HepG2 (cell line): ENCODE data around the gene RPS6KC1. TPM values are rescaled to one million over a fixed set of nuclear protein-coding genes. Genes with fewer than 3 reads are reported as not detected.

ENCODE experiments used
- ATAC-seq: fragments of 200-7000 bp; cut with Tn5 transposase; 3 replicates; pipeline ENCODE4 v1.9.1; 2020; ENCODE audit warnings: mild to moderate bottlenecking, moderate library complexity
- BruUV-seq: library from RNA; stranded (reverse); fragments of 400-500 nt; replicated peaks from 2 replicates; lab custom pipeline; 2021; lab: Mats Ljungman, UMichigan
- CTCF ChIA-PET: fragments of 300-600 bp; formaldehyde crosslinking; extraction: SDS; loops from one replicate; lab custom pipeline; 2021; ENCODE audit warnings: low total read pairs, inconsistent platforms, low intra/inter-chr PET ratio; lab: Yijun Ruan, JAX
- POLR2A ChIA-PET: fragments of 350-600 bp; sonication (Branson Sonifier 250); formaldehyde crosslinking; loops from one replicate; lab custom pipeline; 2020; ENCODE audit warnings: antibody characterized with exemption, inconsistent platforms; lab: Yijun Ruan, JAX
- DNase-seq: peaks from one replicate; pipeline ENCODE4 v3.0.0-alpha.2; 2015; ENCODE audit warnings: low spot score
- FAIRE-seq: peaks from 3 replicates; lab custom pipeline; 2011; peaks lifted over from hg19 to GRCh38; lab: Jason Lieb, UNC
- H2AFZ ChIP-seq: one replicate; pipeline ENCODE4 v1.6.1; 2011; ENCODE audit warnings: low read length, inconsistent platforms
- H3K27ac ChIP-seq: fragments of 300-600 bp; 3 replicates; pipeline ENCODE4 v1.8.0; 2011; ENCODE audit warnings: mixed run types, mild to moderate bottlenecking, mixed read lengths, low read length, inconsistent platforms; ENCODE audit not compliant: insufficient read depth; ENCODE audit errors: extremely low read length
- H3K27me3 ChIP-seq, 2 experiments: fragments of 200-600 bp in 1 of 2; 2 replicates in 1 of 2; 3 replicates in 1 of 2; pipeline versions ENCODE4 v1.6.0 to v1.8.0; 2011; ENCODE audit warnings: low read length in 2 of 2, mild to moderate bottlenecking in 2 of 2, moderate library complexity in 2 of 2, inconsistent platforms in 1 of 2; ENCODE audit not compliant: insufficient read depth in 2 of 2, control insufficient read depth in 1 of 2
- H3K36me3 ChIP-seq, 2 experiments: fragments of 200-600 bp in 1 of 2; replicated peaks in 1 of 2; 2 replicates in 1 of 2; 3 replicates in 1 of 2; pipeline versions ENCODE4 v1.5.1 to v1.8.0; 2011; ENCODE audit warnings: low read length in 2 of 2, inconsistent platforms in 1 of 2; ENCODE audit not compliant: insufficient read depth in 2 of 2, control insufficient read depth in 1 of 2
- H3K4me1 ChIP-seq: 2 replicates; pipeline ENCODE4 v1.5.1; 2012; ENCODE audit warnings: low read length, inconsistent platforms; ENCODE audit not compliant: insufficient read depth
- H3K4me2 ChIP-seq: 2 replicates; pipeline ENCODE4 v1.6.0; 2011; ENCODE audit warnings: low read depth, low read length, inconsistent platforms
- H3K4me3 ChIP-seq, 3 experiments: fragments of 200-600 bp in 1 of 3; sonication (generic), shearing (Covaris generic) in 1 of 3; replicated peaks in 1 of 3; 2 replicates each; pipeline ENCODE4 v1.5.1; 2011 to 2016; ENCODE audit warnings: low read length in 3 of 3, inconsistent platforms in 2 of 3, low read depth in 2 of 3, mild to moderate bottlenecking in 2 of 3, control low read depth in 1 of 3, mixed read lengths in 1 of 3; ENCODE audit not compliant: insufficient read depth in 1 of 3
- H3K79me2 ChIP-seq: one replicate; pipeline ENCODE4 v1.6.1; 2011; ENCODE audit warnings: low read length, inconsistent platforms; ENCODE audit not compliant: insufficient read depth
- H3K9ac ChIP-seq: 2 replicates; pipeline ENCODE4 v1.6.0; 2011; ENCODE audit warnings: mild to moderate bottlenecking, low read depth, low read length, inconsistent platforms; ENCODE audit not compliant: insufficient read depth
- H3K9me3 ChIP-seq: 2 replicates; pipeline ENCODE4 v1.5.1; 2012; ENCODE audit warnings: mild to moderate bottlenecking, low read length
- H4K20me1 ChIP-seq: 2 replicates; pipeline ENCODE4 v1.6.0; 2011; ENCODE audit warnings: inconsistent platforms, mild to moderate bottlenecking, low read length, moderate library complexity; ENCODE audit not compliant: insufficient read depth
- ARNT ChIP-seq: fragments of 450-650 bp; IDR thresholded peaks from 2 replicates; pipeline ENCODE4 v1.6.1; 2017
- ATM ChIP-seq: fragments of 450-650 bp; IDR thresholded peaks from 2 replicates; pipeline ENCODE4 v1.7.1; 2017; ENCODE audit warnings: mild to moderate bottlenecking, borderline replicate concordance
- FOXA1 ChIP-seq, 2 experiments: fragments of 450-650 bp in 1 of 2; sonication (generic) in 1 of 2; formaldehyde crosslinking in 1 of 2; IDR thresholded peaks; 2 replicates each; pipeline versions ENCODE4 v1.4.0 to v1.6.1; 2016 to 2020; ENCODE audit warnings: missing genetic modification reagents in 1 of 2
- FOXK1 ChIP-seq: sonication (generic); formaldehyde crosslinking; IDR thresholded peaks from 2 replicates; pipeline ENCODE4 v1.4.0; 2020; ENCODE audit warnings: low read depth, missing genetic modification reagents, borderline replicate concordance
- YEATS2 ChIP-seq: sonication (generic); formaldehyde crosslinking; IDR thresholded peaks from 2 replicates; pipeline ENCODE4 v1.4.0; 2020; ENCODE audit warnings: missing genetic modification reagents, borderline replicate concordance
- ZBTB38 ChIP-seq: sonication (generic); formaldehyde crosslinking; IDR thresholded peaks from 2 replicates; pipeline ENCODE4 v1.5.1; 2020; ENCODE audit warnings: mild to moderate bottlenecking, missing genetic modification reagents
- ZNF746 ChIP-seq: sonication (generic); formaldehyde crosslinking; IDR thresholded peaks from 2 replicates; pipeline ENCODE4 v1.8.0; 2022; ENCODE audit warnings: mild to moderate bottlenecking, missing genetic modification reagents
- WGBS: methylation state at CpG from one replicate; pipeline ENCODE4 v1.1.6; 2017; ENCODE audit warnings: low lambda C conversion rate; 5-methylcytosine and 5-hydroxymethylcytosine counted together
- in situ Hi-C: cut with HindIII; loops from 2 replicates; pipeline ENCODE4 v1.10.0; 2017; ENCODE audit warnings: low pct_unique_long_range_greater_than_20kb; ENCODE audit not compliant: extremely low pct_ligation_motif_present
- intact Hi-C: fragments of 100-400 bp; cut with micrococcal nuclease; formaldehyde crosslinking; loops from one replicate; pipeline ENCODE4 v1.10.0; 2022; ENCODE audit not compliant: unreplicated experiment
- polyA plus RNA-seq, 8 experiments: library from polyadenylated mRNA; depleted of rRNA in 3 of 8; stranded (reverse) in 7 of 8; unstranded in 1 of 8; fragments of >200 nt; fragmentation: Illumina TruSeq in 4 of 8; extraction: Trizol in 4 of 8; gene quantifications; 2 replicates each; pipeline versions ENCODE4 v1.2.1 to v1.2.3, GENCODE V29; 2011 to 2016; ENCODE audit warnings: low read depth in 4 of 8, missing spikeins in 1 of 8, mixed read lengths in 1 of 8; ENCODE audit not compliant: insufficient read depth in 1 of 8
- total RNA-seq, 5 experiments: library from RNA; depleted of rRNA; stranded (reverse); fragments of >200 nt; fragmentation: Illumina TruSeq; extraction: Trizol; gene quantifications; 2 replicates each; pipeline ENCODE4 v1.2.3, GENCODE V29; 2016; ENCODE audit warnings: low read depth in 1 of 5
- TF ChIP-seq, protein P1 (sequence below), 2 experiments: IDR thresholded peaks; 2 replicates each; pipeline ENCODE4 v1.6.1; 2011 to 2012; ENCODE audit warnings: low read length in 2 of 2, borderline replicate concordance in 1 of 2, low read depth in 1 of 2, mild to moderate bottlenecking in 1 of 2, moderate library complexity in 1 of 2
- TF ChIP-seq, protein P2 (sequence below): sonication (generic); formaldehyde crosslinking; IDR thresholded peaks from 2 replicates; pipeline ENCODE4 v1.9.0; 2022; ENCODE audit warnings: low read depth, missing genetic modification reagents
- TF ChIP-seq, protein P3 (sequence below): sonication (generic); formaldehyde crosslinking; IDR thresholded peaks from 2 replicates; pipeline ENCODE4 v1.5.0; 2020; ENCODE audit warnings: missing genetic modification reagents

Gene RPS6KC1
- total and polyA plus RNA-seq, 2 of the 13 experiments (the other 11 are each of a cell fraction or from before 2014, with no cell fraction given): 11.0 to 25.2 TPM

DNA sequence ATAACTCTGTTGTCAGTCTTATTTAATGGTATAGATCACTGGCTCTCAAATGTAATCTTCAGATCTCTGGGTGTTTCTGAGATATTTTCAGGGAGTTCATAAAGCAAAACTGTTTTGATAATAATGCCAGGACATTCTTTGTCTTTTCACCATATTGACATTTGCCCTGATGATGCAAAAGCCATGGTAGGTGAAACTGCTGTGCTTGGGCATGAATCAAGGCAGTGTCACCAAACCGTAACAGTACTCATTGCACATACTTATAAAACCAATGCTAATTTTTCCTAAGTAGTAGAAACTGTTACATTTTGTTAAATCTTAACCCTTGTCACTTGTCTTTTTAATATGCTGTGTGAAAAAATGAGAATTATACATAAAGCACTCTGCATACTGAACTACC is 76.0 kb downstream of the RPS6KC1 start:
- no peaks in the 10 kb centered on the region for H3K36me3 ChIP-seq
- ChIA-PET CTCF (no interaction called here), POLR2A (no interaction called here)
- H3K4me2 ChIP-seq: no peak overlapping the region
- H3K9ac ChIP-seq: no peak overlapping the region
- peaks cover 23% of the 10 kb centered on the region for H3K4me1 ChIP-seq
- no TSS peak for BruUV-seq
- TF ChIP-seq FOXK1 (CRISPR knock-in tag) (no peak), FOXA1 (IDR thresholded peaks at IDR 0.05) (no peak), FOXA1 (CRISPR knock-in tag; IDR thresholded peaks at IDR 0.05) (no peak), ZNF746 (CRISPR knock-in tag) (no peak), YEATS2 (CRISPR knock-in tag) (no peak), ZBTB38 (CRISPR knock-in tag) (no peak), ARNT (no peak), ATM (no peak)
- TF ChIP-seq, protein P1, sequence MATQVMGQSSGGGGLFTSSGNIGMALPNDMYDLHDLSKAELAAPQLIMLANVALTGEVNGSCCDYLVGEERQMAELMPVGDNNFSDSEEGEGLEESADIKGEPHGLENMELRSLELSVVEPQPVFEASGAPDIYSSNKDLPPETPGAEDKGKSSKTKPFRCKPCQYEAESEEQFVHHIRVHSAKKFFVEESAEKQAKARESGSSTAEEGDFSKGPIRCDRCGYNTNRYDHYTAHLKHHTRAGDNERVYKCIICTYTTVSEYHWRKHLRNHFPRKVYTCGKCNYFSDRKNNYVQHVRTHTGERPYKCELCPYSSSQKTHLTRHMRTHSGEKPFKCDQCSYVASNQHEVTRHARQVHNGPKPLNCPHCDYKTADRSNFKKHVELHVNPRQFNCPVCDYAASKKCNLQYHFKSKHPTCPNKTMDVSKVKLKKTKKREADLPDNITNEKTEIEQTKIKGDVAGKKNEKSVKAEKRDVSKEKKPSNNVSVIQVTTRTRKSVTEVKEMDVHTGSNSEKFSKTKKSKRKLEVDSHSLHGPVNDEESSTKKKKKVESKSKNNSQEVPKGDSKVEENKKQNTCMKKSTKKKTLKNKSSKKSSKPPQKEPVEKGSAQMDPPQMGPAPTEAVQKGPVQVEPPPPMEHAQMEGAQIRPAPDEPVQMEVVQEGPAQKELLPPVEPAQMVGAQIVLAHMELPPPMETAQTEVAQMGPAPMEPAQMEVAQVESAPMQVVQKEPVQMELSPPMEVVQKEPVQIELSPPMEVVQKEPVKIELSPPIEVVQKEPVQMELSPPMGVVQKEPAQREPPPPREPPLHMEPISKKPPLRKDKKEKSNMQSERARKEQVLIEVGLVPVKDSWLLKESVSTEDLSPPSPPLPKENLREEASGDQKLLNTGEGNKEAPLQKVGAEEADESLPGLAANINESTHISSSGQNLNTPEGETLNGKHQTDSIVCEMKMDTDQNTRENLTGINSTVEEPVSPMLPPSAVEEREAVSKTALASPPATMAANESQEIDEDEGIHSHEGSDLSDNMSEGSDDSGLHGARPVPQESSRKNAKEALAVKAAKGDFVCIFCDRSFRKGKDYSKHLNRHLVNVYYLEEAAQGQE (IDR thresholded peaks at IDR 0.05; ENCODE audit: borderline replicate concordance in 1 of 2, low read depth in 1 of 2, low read length in 2 of 2): no peak
- TF ChIP-seq, protein P2, sequence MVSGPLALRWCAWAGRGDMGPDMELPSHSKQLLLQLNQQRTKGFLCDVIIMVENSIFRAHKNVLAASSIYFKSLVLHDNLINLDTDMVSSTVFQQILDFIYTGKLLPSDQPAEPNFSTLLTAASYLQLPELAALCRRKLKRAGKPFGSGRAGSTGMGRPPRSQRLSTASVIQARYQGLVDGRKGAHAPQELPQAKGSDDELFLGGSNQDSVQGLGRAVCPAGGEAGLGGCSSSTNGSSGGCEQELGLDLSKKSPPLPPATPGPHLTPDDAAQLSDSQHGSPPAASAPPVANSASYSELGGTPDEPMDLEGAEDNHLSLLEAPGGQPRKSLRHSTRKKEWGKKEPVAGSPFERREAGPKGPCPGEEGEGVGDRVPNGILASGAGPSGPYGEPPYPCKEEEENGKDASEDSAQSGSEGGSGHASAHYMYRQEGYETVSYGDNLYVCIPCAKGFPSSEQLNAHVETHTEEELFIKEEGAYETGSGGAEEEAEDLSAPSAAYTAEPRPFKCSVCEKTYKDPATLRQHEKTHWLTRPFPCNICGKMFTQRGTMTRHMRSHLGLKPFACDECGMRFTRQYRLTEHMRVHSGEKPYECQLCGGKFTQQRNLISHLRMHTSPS (CRISPR knock-in tag): no peak
- TF ChIP-seq, protein P3, sequence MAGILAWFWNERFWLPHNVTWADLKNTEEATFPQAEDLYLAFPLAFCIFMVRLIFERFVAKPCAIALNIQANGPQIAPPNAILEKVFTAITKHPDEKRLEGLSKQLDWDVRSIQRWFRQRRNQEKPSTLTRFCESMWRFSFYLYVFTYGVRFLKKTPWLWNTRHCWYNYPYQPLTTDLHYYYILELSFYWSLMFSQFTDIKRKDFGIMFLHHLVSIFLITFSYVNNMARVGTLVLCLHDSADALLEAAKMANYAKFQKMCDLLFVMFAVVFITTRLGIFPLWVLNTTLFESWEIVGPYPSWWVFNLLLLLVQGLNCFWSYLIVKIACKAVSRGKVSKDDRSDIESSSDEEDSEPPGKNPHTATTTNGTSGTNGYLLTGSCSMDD: no peak
- intact Hi-C loops: loop anchor here (10.0 kb wide), 2 partner anchors 878 to 1198 kb away; no protein-coding TSS in a partner anchor
- in situ Hi-C loops: loop anchor here (10.0 kb wide), 1 partner anchor 998 kb away; no protein-coding TSS in a partner anchor
- no peak overlapping the region for H3K27ac ChIP-seq
- no peaks in the 10 kb centered on the region for H3K79me2 ChIP-seq
- FAIRE-seq (no peak), DNase-seq (no peak), ATAC-seq (no peak)
- H3K9me3 ChIP-seq: no peaks in the 10 kb centered on the region
- no peaks in the 10 kb centered on the region for H3K27me3 ChIP-seq
- no peak overlapping the region for H3K4me3 ChIP-seq
- WGBS: 100% methylated on average over 1 of the region's 1 CpG
- no peak overlapping the region for H2AFZ ChIP-seq
- no peaks in the 10 kb centered on the region for H4K20me1 ChIP-seq
